ENCODE results near the gene ZSWIM7. TPM values are rescaled to one million over a fixed set of nuclear protein-coding genes. Genes with fewer than 3 reads are reported as not detected.
A peak's percentile ranks its signal among the peaks of the same experiment; 100 is the strongest.
"Not testable (repeated sequence)": the region's sequence is repeated elsewhere in the genome, so short reads cannot be mapped to it uniquely, and the experiment has no call there.

Gene ZSWIM7
- total RNA-seq, 2 experiments from 2014 or later, result 8.8 to 10.3 TPM

- Mint-ChIP-seq H3K9me3 (ENCODE audit: low read depth) (no peaks in the 10 kb centered on the region), H3K27ac (no peak overlapping the region), H3K4me3 (no peak overlapping the region), H3K36me3 (no peaks in the 10 kb centered on the region), H3K4me1 (peaks cover 12% of the 10 kb centered on the region), H3K27me3 (peaks cover 49% of the 10 kb centered on the region)
- CTCF ChIA-PET, result interaction anchor here (0.6 to 1.5 kb wide), 2 partner anchors 31 to 35 kb away, joined by 3 read pairs; no protein-coding TSS in a partner anchor
- DNase-seq (no peak), ATAC-seq (no peak)
These were observed 52.8 kb downstream of the ZSWIM7 start for GRCh38 chr17:15946611-15947120.

GRCh38 chr17:15945527-15946191 lies 53.8 kb downstream of the ZSWIM7 start:
- no peak for DNase-seq
- Mint-ChIP-seq H3K27me3 (peaks cover 57% of the 10 kb centered on the region), H3K36me3 (no peaks in the 10 kb centered on the region), H3K4me3 (peak overlapping the region; percentile 69), H3K9me3 (ENCODE audit: low read depth) (no peaks in the 10 kb centered on the region), H3K4me1 (peaks cover 12% of the 10 kb centered on the region), H3K27ac (no peak overlapping the region)
- peak; percentile 10 for ATAC-seq
- CTCF ChIA-PET, result interaction anchor here (0.6 to 2.6 kb wide), 13 partner anchors 9 to 117 kb away, joined by 3 to 14 read pairs (median 3); partner anchors contain the start of genes TTC19 and ZSWIM7

GRCh38 chr17:15944759-15945526 lies 54.6 kb downstream of the ZSWIM7 start, which contains the start of gene ADORA2B:
Gene ADORA2B (plus strand): TSS chr17:15945130. CDS start chr17:15945249, 119 bp downstream.
- Mint-ChIP-seq H3K4me1 (peaks cover 12% of the 10 kb centered on the region), H3K36me3 (no peaks in the 10 kb centered on the region), H3K4me3 (peak within 1 kb of the TSS; percentile 69), H3K27me3 (peaks cover 60% of the 10 kb centered on the region), H3K9me3 (ENCODE audit: low read depth) (no peaks in the 10 kb centered on the region), H3K27ac (peak within 1 kb of the TSS; percentile 6)
- DNase-seq (peak; percentile 64), ATAC-seq (peak; percentile 82)
- CTCF ChIA-PET, result interaction anchor here (0.6 to 2.6 kb wide), 19 partner anchors 9 to 117 kb away, joined by 3 to 14 read pairs (median 3); partner anchors contain the start of genes TTC19 and ZSWIM7

- peaks cover 12% of the 10 kb centered on the region for H3K4me1 Mint-ChIP-seq
- no peaks in the 10 kb centered on the region for H3K36me3 Mint-ChIP-seq
- CTCF ChIA-PET, result interaction anchor here (0.7 to 2.6 kb wide), 11 partner anchors 10 to 85 kb away, joined by 3 to 14 read pairs (median 3); partner anchors contain the start of genes TTC19 and ZSWIM7
- H3K9me3 Mint-ChIP-seq (ENCODE audit: low read depth), result no peaks in the 10 kb centered on the region
- peak overlapping the region; percentile 61 for H3K4me3 Mint-ChIP-seq
- H3K27ac Mint-ChIP-seq, result no peak overlapping the region
- DNase-seq, result no peak
- no peak for ATAC-seq
- peaks cover 57% of the 10 kb centered on the region for H3K27me3 Mint-ChIP-seq
These were observed 55.3 kb downstream of the ZSWIM7 start for GRCh38 chr17:15943971-15944758.

GRCh38 chr17:15942207-15942833 lies 57.2 kb downstream of the ZSWIM7 start:
- DNase-seq (no peak), ATAC-seq (no peak)
- Mint-ChIP-seq H3K4me1 (peaks cover 12% of the 10 kb centered on the region), H3K9me3 (ENCODE audit: low read depth) (no peaks in the 10 kb centered on the region), H3K36me3 (no peaks in the 10 kb centered on the region), H3K27ac (no peak overlapping the region), H3K27me3 (peaks cover 55% of the 10 kb centered on the region), H3K4me3 (no peak overlapping the region)
- CTCF ChIA-PET, result interaction anchor here (1.3 kb wide), 1 partner anchor 28 kb away, joined by 3 read pairs; no protein-coding TSS in a partner anchor

GRCh38 chr17:15941781-15942180 lies 57.7 kb downstream of the ZSWIM7 start:
- H3K9me3 Mint-ChIP-seq (ENCODE audit: low read depth), result no peaks in the 10 kb centered on the region
- CTCF ChIA-PET, result no interaction called here
- H3K27me3 Mint-ChIP-seq, result peaks cover 49% of the 10 kb centered on the region
- DNase-seq (no peak), ATAC-seq (no peak)
- no peaks in the 10 kb centered on the region for H3K36me3 Mint-ChIP-seq
- peaks cover 12% of the 10 kb centered on the region for H3K4me1 Mint-ChIP-seq
- H3K4me3 Mint-ChIP-seq, result no peak overlapping the region
- no peak overlapping the region for H3K27ac Mint-ChIP-seq

- H3K4me1 Mint-ChIP-seq; H3K27ac Mint-ChIP-seq; ATAC-seq; H3K4me3 Mint-ChIP-seq; CTCF ChIA-PET; H3K36me3 Mint-ChIP-seq; H3K9me3 Mint-ChIP-seq (ENCODE audit: low read depth); DNase-seq: not testable (repeated sequence)
- peaks cover 26% of the 10 kb centered on the region for H3K27me3 Mint-ChIP-seq
These were observed 63.0 kb downstream of the ZSWIM7 start for GRCh38 chr17:15936481-15936880.

GRCh38 chr17:15935891-15936290 lies 63.6 kb downstream of the ZSWIM7 start:
- Mint-ChIP-seq H3K4me3 (no peak overlapping the region), H3K27me3 (peaks cover 21% of the 10 kb centered on the region)
- CTCF ChIA-PET, result no interaction called here

GRCh38 chr17:15934866-15935265 lies 64.6 kb downstream of the ZSWIM7 start:
- Mint-ChIP-seq H3K27me3 (peaks cover 16% of the 10 kb centered on the region), H3K4me3 (no peak overlapping the region), H3K4me1 (no peaks in the 10 kb centered on the region), H3K27ac (no peak overlapping the region), H3K9me3 (ENCODE audit: low read depth) (no peaks in the 10 kb centered on the region), H3K36me3 (no peaks in the 10 kb centered on the region)
- CTCF ChIA-PET, result interaction anchor here (1.3 kb wide), 1 partner anchor 10 kb away, joined by 4 read pairs; the partner anchor contains the start of gene ADORA2B
- no peak for ATAC-seq
- DNase-seq, result no peak

More at GRCh38 chr17:15935891-15936290, 63.6 kb downstream of the ZSWIM7 start:
- H3K9me3 Mint-ChIP-seq (ENCODE audit: low read depth), result no peaks in the 10 kb centered on the region
- H3K4me1 Mint-ChIP-seq, result no peaks in the 10 kb centered on the region
- no peak overlapping the region for H3K27ac Mint-ChIP-seq
- no peak for ATAC-seq
- no peaks in the 10 kb centered on the region for H3K36me3 Mint-ChIP-seq
- DNase-seq, result no peak

- H3K36me3 Mint-ChIP-seq, result no peaks in the 10 kb centered on the region
- ATAC-seq, result no peak
- CTCF ChIA-PET, result no interaction called here
- H3K27me3 Mint-ChIP-seq, result peaks cover 29% of the 10 kb centered on the region
- no peaks in the 10 kb centered on the region for H3K4me1 Mint-ChIP-seq
- DNase-seq, result no peak
- no peak overlapping the region for H3K4me3 Mint-ChIP-seq
- no peak overlapping the region for H3K27ac Mint-ChIP-seq
- no peaks in the 10 kb centered on the region for H3K9me3 Mint-ChIP-seq (ENCODE audit: low read depth)
These were observed 68.1 kb downstream of the ZSWIM7 start for GRCh38 chr17:15931394-15931793.

- CTCF ChIA-PET, result interaction anchor here (0.6 kb wide), 1 partner anchor 130 kb away, joined by 3 read pairs; no protein-coding TSS in a partner anchor
- H3K36me3 Mint-ChIP-seq, result no peaks in the 10 kb centered on the region
- ATAC-seq, result no peak
These were observed 69.1 kb downstream of the ZSWIM7 start for GRCh38 chr17:15930426-15930825.

GRCh38 chr17:15929941-15930340 lies 69.6 kb downstream of the ZSWIM7 start:
- Mint-ChIP-seq H3K36me3 (no peaks in the 10 kb centered on the region), H3K4me3 (no peak overlapping the region), H3K9me3 (ENCODE audit: low read depth) (no peaks in the 10 kb centered on the region), H3K4me1 (no peaks in the 10 kb centered on the region), H3K27ac (no peak overlapping the region), H3K27me3 (peaks cover 28% of the 10 kb centered on the region)
- ATAC-seq (no peak), DNase-seq (no peak)
- CTCF ChIA-PET, result interaction anchor here (0.6 kb wide), 1 partner anchor 130 kb away, joined by 3 read pairs; no protein-coding TSS in a partner anchor

More at GRCh38 chr17:15930426-15930825, 69.1 kb downstream of the ZSWIM7 start:
- no peak overlapping the region for H3K4me3 Mint-ChIP-seq
- no peak for DNase-seq
- peaks cover 32% of the 10 kb centered on the region for H3K27me3 Mint-ChIP-seq
- H3K27ac Mint-ChIP-seq, result no peak overlapping the region
- H3K9me3 Mint-ChIP-seq (ENCODE audit: low read depth), result no peaks in the 10 kb centered on the region
- H3K4me1 Mint-ChIP-seq, result no peaks in the 10 kb centered on the region

All from activated CD8-positive, alpha-beta memory T cell treated with anti-CD3 and anti-CD28 coated beads, Interleukin-2, amount 10 ng/mL, durations not matched to agents 7 days and 5 days (primary cell).